ENCODE data around the gene SULT1A2.
"Not testable (repeated sequence)": the region's sequence is repeated elsewhere in the genome, so short reads cannot be mapped to it uniquely, and the experiment has no call there.

DNA sequence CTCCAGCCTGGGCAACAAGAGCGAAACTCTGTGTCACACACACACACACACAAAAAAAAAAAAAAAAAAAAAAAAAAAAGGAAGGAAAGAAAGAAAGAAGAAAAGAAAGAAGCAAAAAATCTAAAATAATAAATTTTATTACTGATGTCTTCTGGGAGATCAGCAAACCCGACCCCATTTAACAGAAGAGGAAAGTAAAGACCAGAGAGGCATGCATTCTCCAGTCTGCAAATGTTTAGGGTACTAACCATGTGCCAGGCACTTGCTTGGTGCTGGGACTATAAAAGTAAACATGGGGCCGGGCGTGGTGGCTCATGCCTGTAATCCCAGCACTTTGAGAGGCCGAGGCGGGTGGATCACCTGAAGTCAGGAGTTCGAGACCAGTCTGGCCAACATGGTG, 50.9 kb downstream of the SULT1A2 start:
- TF ChIP-seq, protein P1, sequence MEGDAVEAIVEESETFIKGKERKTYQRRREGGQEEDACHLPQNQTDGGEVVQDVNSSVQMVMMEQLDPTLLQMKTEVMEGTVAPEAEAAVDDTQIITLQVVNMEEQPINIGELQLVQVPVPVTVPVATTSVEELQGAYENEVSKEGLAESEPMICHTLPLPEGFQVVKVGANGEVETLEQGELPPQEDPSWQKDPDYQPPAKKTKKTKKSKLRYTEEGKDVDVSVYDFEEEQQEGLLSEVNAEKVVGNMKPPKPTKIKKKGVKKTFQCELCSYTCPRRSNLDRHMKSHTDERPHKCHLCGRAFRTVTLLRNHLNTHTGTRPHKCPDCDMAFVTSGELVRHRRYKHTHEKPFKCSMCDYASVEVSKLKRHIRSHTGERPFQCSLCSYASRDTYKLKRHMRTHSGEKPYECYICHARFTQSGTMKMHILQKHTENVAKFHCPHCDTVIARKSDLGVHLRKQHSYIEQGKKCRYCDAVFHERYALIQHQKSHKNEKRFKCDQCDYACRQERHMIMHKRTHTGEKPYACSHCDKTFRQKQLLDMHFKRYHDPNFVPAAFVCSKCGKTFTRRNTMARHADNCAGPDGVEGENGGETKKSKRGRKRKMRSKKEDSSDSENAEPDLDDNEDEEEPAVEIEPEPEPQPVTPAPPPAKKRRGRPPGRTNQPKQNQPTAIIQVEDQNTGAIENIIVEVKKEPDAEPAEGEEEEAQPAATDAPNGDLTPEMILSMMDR (IDR thresholded peaks at IDR 0.05), result not testable (repeated sequence)
- not testable (repeated sequence) for TF ChIP-seq POLR2AphosphoS5, POLR2A (IDR thresholded peaks at IDR 0.05)

Measured in breast epithelium (tissue), 3 donors.